GM12878 (cell line): ENCODE data around the gene STK35. TPM values are rescaled to one million over a fixed set of nuclear protein-coding genes. Genes with fewer than 3 reads are reported as not detected.

Experiments used
- ATAC-seq: fragments of 200-7000 bp; cut with Tn5 transposase; 3 replicates; pipeline ENCODE4 v1.9.1; 2020; ENCODE audit warnings: mild to moderate bottlenecking, moderate library complexity
- BruUV-seq: library from RNA; stranded (reverse); fragments of 400-500 nt; replicated peaks from 2 replicates; lab custom pipeline; 2021; lab: Mats Ljungman, UMichigan
- CTCF ChIA-PET: fragments of 300-600 bp; sonication (Branson Sonifier 250); formaldehyde crosslinking; extraction: SDS; loops from one replicate; lab custom pipeline; 2021; ENCODE audit warnings: inconsistent platforms; lab: Yijun Ruan, JAX
- POLR2A ChIA-PET: fragments of 350-600 bp; formaldehyde crosslinking; extraction: SDS; loops from one replicate; lab custom pipeline; 2021; ENCODE audit warnings: inconsistent platforms; lab: Charles Lee
- RAD21 ChIA-PET: fragments of 300-600 bp; sonication (Branson Sonifier 250); formaldehyde crosslinking; loops from one replicate; lab custom pipeline; 2023; ENCODE audit warnings: antibody characterized with exemption; ENCODE audit not compliant: unreplicated experiment; lab: Charles Lee
- SMC1A ChIA-PET: fragments of 300-600 bp; sonication (Branson Sonifier 250); formaldehyde crosslinking; loops from one replicate; lab custom pipeline; 2023; ENCODE audit not compliant: unreplicated experiment, uncharacterized antibody; lab: Charles Lee
- DNase-seq: peaks from one replicate; pipeline ENCODE4 v3.0.0-alpha.2; 2011; ENCODE audit warnings: low read depth, low spot score
- FAIRE-seq: peaks from 3 replicates; lab custom pipeline; 2011; peaks lifted over from hg19 to GRCh38; lab: Jason Lieb, UNC
- H2AFZ ChIP-seq: 2 replicates; pipeline ENCODE4 v1.6.0; 2011; ENCODE audit warnings: low read depth, low read length, control low read depth; ENCODE audit not compliant: control insufficient read depth
- H3K27ac ChIP-seq: 2 replicates; pipeline ENCODE4 v1.5.1; 2011; ENCODE audit warnings: control low read depth; ENCODE audit not compliant: control insufficient read depth, insufficient read depth
- H3K27me3 ChIP-seq, 2 experiments: replicated peaks in 1 of 2; 2 replicates each; pipeline versions ENCODE4 v1.6.0 to v1.6.1; 2011; ENCODE audit warnings: low read length in 1 of 2; ENCODE audit not compliant: control insufficient read depth in 2 of 2, insufficient read depth in 2 of 2
- H3K36me3 ChIP-seq, 2 experiments: 2 replicates each; pipeline ENCODE4 v1.5.1; 2011; ENCODE audit warnings: low read length in 1 of 2; ENCODE audit not compliant: control insufficient read depth in 2 of 2, insufficient read depth in 2 of 2
- H3K4me1 ChIP-seq: 2 replicates; pipeline ENCODE4 v1.6.1; 2011; ENCODE audit warnings: mild to moderate bottlenecking, low read length, moderate library complexity, mixed read lengths; ENCODE audit not compliant: control insufficient read depth, insufficient read depth
- H3K4me2 ChIP-seq: 2 replicates; pipeline ENCODE4 v1.6.0; 2011; ENCODE audit warnings: control low read depth; ENCODE audit not compliant: control insufficient read depth, insufficient read depth
- H3K4me3 ChIP-seq: fragments of 200-600 bp; sonication (generic); 2 replicates; pipeline ENCODE4 v1.5.1; 2016
- H3K79me2 ChIP-seq: 2 replicates; pipeline ENCODE4 v1.6.0; 2011; ENCODE audit warnings: low read length; ENCODE audit not compliant: control insufficient read depth, insufficient read depth
- H3K9ac ChIP-seq: 2 replicates; pipeline ENCODE4 v1.8.0; 2011; ENCODE audit warnings: low read length, control low read depth, mixed read lengths; ENCODE audit not compliant: control insufficient read depth, insufficient read depth
- H3K9me3 ChIP-seq: replicated peaks from 3 replicates; pipeline ENCODE4 v1.5.1; 2011; ENCODE audit warnings: mild to moderate bottlenecking, low read length; ENCODE audit not compliant: control insufficient read depth, insufficient read depth
- H4K20me1 ChIP-seq: 2 replicates; pipeline ENCODE4 v1.6.0; 2011; ENCODE audit not compliant: control insufficient read depth, insufficient read depth
- ELK1 ChIP-seq: IDR thresholded peaks from 2 replicates; pipeline ENCODE4 v1.6.1; 2012; ENCODE audit warnings: low read depth, low read length, improper control_type of control experiment
- FOXM1 ChIP-seq: IDR thresholded peaks from 2 replicates; pipeline ENCODE4 v1.6.1; 2012; ENCODE audit warnings: low read depth, mild to moderate bottlenecking, inconsistent platforms, low read length, moderate library complexity
- MEF2B ChIP-seq: fragments of 450-650 bp; IDR thresholded peaks from 2 replicates; pipeline ENCODE4 v1.6.1; 2018; ENCODE audit warnings: mild to moderate bottlenecking, moderate library complexity; ENCODE audit not compliant: partially characterized antibody, poor library complexity, severe bottlenecking
- MXI1 ChIP-seq: fragments of 150-350 bp; IDR thresholded peaks from 2 replicates; pipeline ENCODE4 v1.6.1; 2011; ENCODE audit warnings: low read depth, mild to moderate bottlenecking, inconsistent platforms, low read length, improper control_type of control experiment
- NFIC ChIP-seq: IDR thresholded peaks from 2 replicates; pipeline ENCODE4 v1.6.1; 2012; ENCODE audit warnings: low read depth, mild to moderate bottlenecking, inconsistent platforms, low read length, moderate library complexity
- RAD21 ChIP-seq: IDR thresholded peaks from 2 replicates; pipeline ENCODE4 v1.6.1; 2011; ENCODE audit warnings: mild to moderate bottlenecking, low read depth, low read length, moderate library complexity; ENCODE audit not compliant: insufficient read depth
- RBBP5 ChIP-seq: fragments of 200-600 bp; sonication (generic); conservative IDR thresholded peaks from 2 replicates; pipeline ENCODE4 v1.6.1; 2016
- RUNX3 ChIP-seq: IDR thresholded peaks from 2 replicates; pipeline ENCODE4 v1.6.1; 2012; ENCODE audit warnings: low read length, inconsistent platforms
- STAT1 ChIP-seq: fragments of 450-650 bp; conservative IDR thresholded peaks from 2 replicates; pipeline ENCODE4 v1.6.1; 2014; ENCODE audit warnings: antibody characterized with exemption, mild to moderate bottlenecking
- TCF7 ChIP-seq: IDR thresholded peaks from 2 replicates; pipeline ENCODE4 v1.6.1; 2014; ENCODE audit warnings: antibody characterized with exemption, borderline replicate concordance
- WGBS: methylation state at CpG from one replicate; pipeline ENCODE4 v1.1.6; 2016; ENCODE audit warnings: low lambda C conversion rate; ENCODE audit not compliant: insufficient replicate concordance, insufficient coverage; ENCODE audit errors: missing lambda C conversion rate; 5-methylcytosine and 5-hydroxymethylcytosine counted together
- in situ Hi-C: fragments of 300-500 bp; cut with MboI; formaldehyde crosslinking; loops from 9 replicates; pipeline ENCODE4 v1.14.3; 2018; ENCODE audit warnings: mixed read lengths
- intact Hi-C: fragments of 100-400 bp; cut with micrococcal nuclease; formaldehyde crosslinking; loops from one replicate; pipeline ENCODE4 v1.14.2; 2022; ENCODE audit not compliant: unreplicated experiment
- polyA plus RNA-seq, 11 experiments: library from polyadenylated mRNA; depleted of rRNA in 4 of 11; unstranded in 6 of 11; stranded (reverse) in 5 of 11; fragments of >200 nt; fragmentation: Nextera tagmentation in 4 of 11; fragmentation: Illumina TruSeq in 1 of 11; extraction: Ambion mirVana in 4 of 11; extraction: Trizol in 1 of 11; gene quantifications; 1 replicate in 1 of 11; 2 replicates in 10 of 11; pipeline versions ENCODE4 v1.2.1 to v1.2.3, GENCODE V29; 2011 to 2016; ENCODE audit warnings: inconsistent platforms in 2 of 11, missing spikeins in 2 of 11, low read depth in 1 of 11
- total RNA-seq, 4 experiments: library from RNA; depleted of rRNA in 3 of 4; stranded (reverse); fragments of >200 nt in 3 of 4; fragmentation: Illumina TruSeq in 1 of 4; extraction: Trizol in 1 of 4; gene quantifications; 2 replicates each; pipeline versions ENCODE4 v1.2.1 to v1.2.3, GENCODE V29; 2013 to 2021

STK35 gene
- total and polyA plus RNA-seq, 10 of the 15 experiments (the other 5 are each of a cell fraction or from before 2014, with no cell fraction given), result 2.9 to 19.4 (median 9.6) TPM

- TF ChIP-seq RBBP5 (no peak), STAT1 (no peak), RUNX3 (no peak)
- TF ChIP-seq, all 136 proteins: peak for 0
Measured at GRCh38 chr20:2149507-2149906, 47.9 kb downstream of the STK35 start (continued).

- H3K79me2 ChIP-seq, result no peaks in the 10 kb centered on the region
- no peak overlapping the region for H3K9ac ChIP-seq
- H3K4me1 ChIP-seq, result no peaks in the 10 kb centered on the region
- 93% methylated on average over 6 of the region's 6 CpGs for WGBS
- no peaks in the 10 kb centered on the region for H4K20me1 ChIP-seq
- no peak for TF ChIP-seq NFIC
- TF ChIP-seq FOXM1, result no peak
- no peak for TF ChIP-seq RAD21
- TF ChIP-seq MEF2B, result no peak
- no peak for TF ChIP-seq TCF7
- TF ChIP-seq MXI1, result no peak
- no peak for TF ChIP-seq ELK1
- H3K27ac ChIP-seq, result no peak overlapping the region
- intact Hi-C loops, result no loop called here
- no TSS peak for BruUV-seq
- H3K4me2 ChIP-seq, result no peak overlapping the region
- no peaks in the 10 kb centered on the region for H3K27me3 ChIP-seq
- FAIRE-seq, result no peak
- peaks cover 0 to 1% of the 10 kb centered on the region in 2 experiments; a peak in 2 of 4 replicates for H3K36me3 ChIP-seq
- no peak for ATAC-seq
- DNase-seq, result no peak
- in situ Hi-C loops, result no loop called here
- ChIA-PET SMC1A (no interaction called here), CTCF (interaction anchor here (0.6 kb wide), 1 partner anchor 438 kb away, joined by 3 read pairs; no protein-coding TSS in a partner anchor), RAD21 (no interaction called here), POLR2A (no interaction called here)
- H2AFZ ChIP-seq, result no peak overlapping the region
- no peak overlapping the region for H3K4me3 ChIP-seq
- H3K9me3 ChIP-seq, result no peaks in the 10 kb centered on the region
Measured at GRCh38 chr20:2150660-2151059, 49.0 kb downstream of the STK35 start.
